ENCODE results near the gene TRABD.
"Not testable (repeated sequence)": the region's sequence is repeated elsewhere in the genome, so short reads cannot be mapped to it uniquely, and the experiment has no call there.

Gene TRABD

GRCh38 chr22:50144005-50144614 lies 41.6 kb upstream of the TRABD start:
- no peak overlapping the region for H3K4me3 ChIP-seq (ENCODE audit: low read depth, low read length)
- no peaks in the 10 kb centered on the region for H3K9me3 ChIP-seq (ENCODE audit: control insufficient read depth, insufficient read depth, low read depth, low read length)
- H3K9ac ChIP-seq (ENCODE audit: low read length) = no peak overlapping the region
- peaks cover 6% of the 10 kb centered on the region for H3K4me1 ChIP-seq (ENCODE audit: control insufficient read depth, insufficient read depth, low read length)
- H3K36me3 ChIP-seq (ENCODE audit: control insufficient read depth, insufficient read depth, low read length) = no peaks in the 10 kb centered on the region
- no peak overlapping the region for H3K27ac ChIP-seq (ENCODE audit: low read depth, low read length)
- no peaks in the 10 kb centered on the region for H3K27me3 ChIP-seq (ENCODE audit: control insufficient read depth, insufficient read depth, low read length)

GRCh38 chr22:50145721-50146438 lies 39.8 kb upstream of the TRABD start:
- no peak overlapping the region for H3K4me3 ChIP-seq (ENCODE audit: low read depth, low read length)
- no peaks in the 10 kb centered on the region for H3K36me3 ChIP-seq (ENCODE audit: control insufficient read depth, insufficient read depth, low read length)
- H3K4me1 ChIP-seq (ENCODE audit: control insufficient read depth, insufficient read depth, low read length) = peaks cover 6% of the 10 kb centered on the region
- H3K9me3 ChIP-seq (ENCODE audit: control insufficient read depth, insufficient read depth, low read depth, low read length) = no peaks in the 10 kb centered on the region
- peaks cover 8% of the 10 kb centered on the region; the same call in 1 of the 2 replicates for H3K27me3 ChIP-seq (ENCODE audit: control insufficient read depth, insufficient read depth, low read length)
- H3K27ac ChIP-seq (ENCODE audit: low read depth, low read length) = no peak overlapping the region
- H3K9ac ChIP-seq (ENCODE audit: low read length) = no peak overlapping the region

DNA sequence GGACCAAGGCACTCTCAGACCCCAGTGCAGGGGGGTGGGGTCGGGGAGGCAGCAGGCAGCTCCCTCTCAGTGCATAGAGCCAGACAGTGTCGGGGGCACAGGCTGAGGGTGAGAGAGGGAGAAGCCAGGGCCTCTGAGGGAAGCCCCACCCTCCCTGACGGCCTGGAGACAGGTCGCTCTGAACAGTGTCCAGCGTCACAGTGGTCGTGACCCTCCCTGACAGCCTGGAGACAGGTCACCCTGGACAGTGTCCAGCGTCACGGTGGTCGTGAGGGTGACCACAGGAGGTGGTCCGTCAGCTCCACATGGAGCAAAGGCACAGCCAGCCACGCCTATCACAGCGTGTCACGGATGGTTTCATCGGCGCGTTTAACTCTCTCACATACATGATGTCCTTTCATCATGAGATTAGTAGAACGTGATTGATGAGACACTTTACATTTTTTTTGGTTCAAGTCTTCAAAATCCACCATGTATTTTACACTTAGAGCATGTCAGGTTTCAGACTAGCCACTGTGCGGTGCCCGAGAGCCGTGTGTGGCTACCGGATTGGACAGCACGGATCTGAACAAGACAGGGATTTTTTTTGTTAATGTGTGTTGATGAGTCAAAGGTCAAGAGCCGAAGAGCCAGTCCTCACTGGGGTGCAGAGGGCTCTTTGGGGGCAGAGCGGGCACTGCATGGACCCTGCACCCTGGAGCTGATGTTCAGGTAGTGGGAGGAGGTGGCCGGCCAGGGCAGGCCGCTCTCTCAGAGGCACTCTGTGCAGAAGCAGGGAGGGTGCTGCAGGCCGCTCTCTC lies 39.1 kb upstream of the TRABD start:
- no peaks in the 10 kb centered on the region for H3K36me3 ChIP-seq (ENCODE audit: control insufficient read depth, insufficient read depth, low read length)
- no peaks in the 10 kb centered on the region for H3K9me3 ChIP-seq (ENCODE audit: control insufficient read depth, insufficient read depth, low read depth, low read length)
- no peak overlapping the region for H3K9ac ChIP-seq (ENCODE audit: low read length)
- H3K4me3 ChIP-seq (ENCODE audit: low read depth, low read length) = no peak overlapping the region
- H3K4me1 ChIP-seq (ENCODE audit: control insufficient read depth, insufficient read depth, low read length) = peaks cover 6% of the 10 kb centered on the region
- peaks cover 8% of the 10 kb centered on the region; the same call in 1 of the 2 replicates for H3K27me3 ChIP-seq (ENCODE audit: control insufficient read depth, insufficient read depth, low read length)
- H3K27ac ChIP-seq (ENCODE audit: low read depth, low read length) = no peak overlapping the region

GRCh38 chr22:50147258-50148165 lies 38.2 kb upstream of the TRABD start:
- H3K4me3 ChIP-seq (ENCODE audit: low read depth, low read length); H3K9ac ChIP-seq (ENCODE audit: low read length); H3K27me3 ChIP-seq (ENCODE audit: control insufficient read depth, insufficient read depth, low read length); H3K9me3 ChIP-seq (ENCODE audit: control insufficient read depth, insufficient read depth, low read depth, low read length); H3K36me3 ChIP-seq (ENCODE audit: control insufficient read depth, insufficient read depth, low read length); H3K4me1 ChIP-seq (ENCODE audit: control insufficient read depth, insufficient read depth, low read length); H3K27ac ChIP-seq (ENCODE audit: low read depth, low read length): not testable (repeated sequence)

DNA sequence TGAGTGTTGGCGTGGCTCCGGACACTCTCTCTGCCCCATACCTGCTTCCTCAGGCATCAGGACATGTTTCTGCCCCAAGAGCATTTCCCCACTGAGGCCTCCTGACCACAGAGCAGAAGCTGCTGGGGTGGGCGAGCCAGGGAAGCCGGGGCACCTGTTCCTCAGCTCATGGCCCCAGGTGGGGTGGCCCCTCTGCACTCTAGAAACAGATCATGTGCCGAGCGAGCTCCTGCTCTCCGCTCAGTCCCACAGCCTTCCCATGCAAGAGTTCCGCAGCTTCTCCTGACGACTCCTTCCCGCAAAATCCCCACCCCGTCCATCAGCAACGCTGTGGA lies 37.6 kb upstream of the TRABD start:
- peaks cover 10% of the 10 kb centered on the region; the same call in 1 of the 2 replicates for H3K27me3 ChIP-seq (ENCODE audit: control insufficient read depth, insufficient read depth, low read length)
- H3K4me1 ChIP-seq (ENCODE audit: control insufficient read depth, insufficient read depth, low read length) = peaks cover 6% of the 10 kb centered on the region
- no peaks in the 10 kb centered on the region for H3K36me3 ChIP-seq (ENCODE audit: control insufficient read depth, insufficient read depth, low read length)
- no peak overlapping the region for H3K4me3 ChIP-seq (ENCODE audit: low read depth, low read length)
- H3K27ac ChIP-seq (ENCODE audit: low read depth, low read length) = no peak overlapping the region
- no peak overlapping the region for H3K9ac ChIP-seq (ENCODE audit: low read length)
- no peaks in the 10 kb centered on the region for H3K9me3 ChIP-seq (ENCODE audit: control insufficient read depth, insufficient read depth, low read depth, low read length)

DNA sequence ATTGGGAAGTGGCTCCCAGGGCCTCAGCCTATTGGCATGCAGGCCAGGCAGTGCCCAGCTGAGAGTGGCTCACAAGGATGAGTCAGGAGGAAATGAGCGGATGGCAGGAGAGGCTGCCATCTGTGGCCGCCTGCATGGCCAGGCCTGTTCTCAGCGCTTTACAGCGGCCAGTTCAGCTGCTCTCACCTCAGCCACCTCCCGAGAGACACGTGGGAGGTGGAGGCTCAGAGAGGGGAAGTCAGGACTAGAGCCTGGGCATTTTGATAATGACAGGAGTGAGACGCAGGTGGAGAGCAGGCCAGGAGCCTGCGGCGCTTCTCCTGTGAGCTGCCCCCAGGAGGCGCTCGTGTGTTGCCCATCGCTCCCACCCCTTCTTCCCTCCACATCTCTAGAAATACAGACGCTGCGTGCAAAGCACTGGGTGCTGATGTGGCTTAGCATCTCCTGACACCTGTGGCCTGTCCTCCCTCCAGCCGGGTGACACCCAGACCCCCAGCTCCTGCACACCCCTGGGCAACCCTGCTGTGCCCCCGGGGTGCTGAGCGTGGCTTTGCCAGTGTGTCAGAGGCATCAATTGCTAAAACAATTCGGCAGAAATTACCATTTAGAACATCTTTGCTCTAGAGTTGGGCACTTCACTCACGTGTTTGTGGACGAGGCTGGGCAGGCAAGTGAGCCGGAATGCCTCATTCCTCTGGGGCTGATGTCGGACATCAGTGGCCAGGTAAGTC lies 36.6 kb upstream of the TRABD start:
- Histone ChIP-seq H3K4me1 (ENCODE audit: control insufficient read depth, insufficient read depth, low read length) (peaks cover 6% of the 10 kb centered on the region), H3K9me3 (ENCODE audit: control insufficient read depth, insufficient read depth, low read depth, low read length) (no peaks in the 10 kb centered on the region), H3K9ac (ENCODE audit: low read length) (no peak overlapping the region), H3K27ac (ENCODE audit: low read depth, low read length) (no peak overlapping the region), H3K4me3 (ENCODE audit: low read depth, low read length) (no peak overlapping the region), H3K27me3 (ENCODE audit: control insufficient read depth, insufficient read depth, low read length) (peaks cover 10% of the 10 kb centered on the region; the same call in 1 of the 2 replicates), H3K36me3 (ENCODE audit: control insufficient read depth, insufficient read depth, low read length) (no peaks in the 10 kb centered on the region)

GRCh38 chr22:50150161-50151129 lies 35.3 kb upstream of the TRABD start:
- no peak overlapping the region for H3K27ac ChIP-seq (ENCODE audit: low read depth, low read length)
- H3K27me3 ChIP-seq (ENCODE audit: control insufficient read depth, insufficient read depth, low read length) = peaks cover 10% of the 10 kb centered on the region; the same call in 1 of the 2 replicates

DNA sequence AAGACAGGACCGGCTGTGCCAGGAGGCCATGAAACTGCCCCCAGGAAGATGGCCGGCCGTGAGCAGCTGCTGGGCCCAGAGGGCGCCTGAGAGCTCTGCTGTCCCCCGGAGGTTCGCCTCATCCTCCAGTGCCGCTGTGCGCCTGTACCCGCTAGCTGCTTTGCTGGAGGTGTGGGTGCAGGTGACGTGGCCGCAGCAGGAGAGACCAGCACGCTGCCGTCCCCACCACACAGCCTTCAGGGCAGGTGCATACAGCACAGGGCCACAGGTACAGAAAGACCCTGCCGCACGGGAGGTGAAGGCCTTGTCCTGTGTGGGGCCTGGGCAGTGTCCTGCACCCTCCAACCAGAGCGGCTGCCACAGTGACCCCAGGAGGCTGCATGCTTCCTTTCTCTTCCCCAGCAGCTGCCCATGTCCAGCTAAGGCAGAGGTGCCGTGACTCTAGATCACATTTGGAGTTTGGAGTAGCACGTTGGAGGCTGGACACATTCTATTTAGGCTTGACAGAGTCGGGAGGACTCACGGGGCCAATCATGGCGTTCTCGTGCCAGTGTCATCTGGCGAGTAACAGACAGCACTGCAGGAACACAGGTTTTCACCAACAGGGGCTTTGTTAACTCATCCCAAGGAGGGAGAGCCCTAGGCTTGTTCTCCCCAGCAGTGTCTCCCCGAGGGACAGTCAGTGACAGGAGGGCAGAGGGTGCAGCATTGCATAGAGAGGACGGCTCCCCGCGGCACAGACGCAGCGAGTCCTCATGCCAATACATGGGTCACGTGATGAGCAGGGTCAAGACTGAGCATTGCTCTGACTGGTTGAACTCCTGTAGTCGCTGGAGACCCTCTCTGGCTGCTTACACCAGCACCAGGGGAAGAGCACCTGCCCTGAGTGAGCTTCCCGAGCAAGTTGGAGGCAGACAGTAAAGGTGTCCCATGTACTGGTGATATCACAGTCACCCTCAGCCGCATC lies 33.9 kb upstream of the TRABD start:
- no peak overlapping the region for H3K27ac ChIP-seq (ENCODE audit: low read depth, low read length)
- H3K4me3 ChIP-seq (ENCODE audit: low read depth, low read length) = no peak overlapping the region
- H3K4me1 ChIP-seq (ENCODE audit: control insufficient read depth, insufficient read depth, low read length) = peaks cover 3% of the 10 kb centered on the region; the same call in 1 of the 2 replicates
- H3K36me3 ChIP-seq (ENCODE audit: control insufficient read depth, insufficient read depth, low read length) = no peaks in the 10 kb centered on the region
- H3K9ac ChIP-seq (ENCODE audit: low read length) = no peak overlapping the region
- H3K9me3 ChIP-seq (ENCODE audit: control insufficient read depth, insufficient read depth, low read depth, low read length) = no peaks in the 10 kb centered on the region
- peaks cover 10% of the 10 kb centered on the region; the same call in 1 of the 2 replicates for H3K27me3 ChIP-seq (ENCODE audit: control insufficient read depth, insufficient read depth, low read length)

More at GRCh38 chr22:50150161-50151129, 35.3 kb upstream of the TRABD start:
- no peak overlapping the region for H3K4me3 ChIP-seq (ENCODE audit: low read depth, low read length)
- H3K4me1 ChIP-seq (ENCODE audit: control insufficient read depth, insufficient read depth, low read length) = peaks cover 6% of the 10 kb centered on the region
- H3K9ac ChIP-seq (ENCODE audit: low read length) = no peak overlapping the region
- H3K9me3 ChIP-seq (ENCODE audit: control insufficient read depth, insufficient read depth, low read depth, low read length) = no peaks in the 10 kb centered on the region
- no peaks in the 10 kb centered on the region for H3K36me3 ChIP-seq (ENCODE audit: control insufficient read depth, insufficient read depth, low read length)

Measured in HUES6 (cell line).